Smooth muscle cell (in vitro differentiated cells): ENCODE data around the gene SLC46A2. TPM values are rescaled to one million over a fixed set of nuclear protein-coding genes. Genes with fewer than 3 reads are reported as not detected.

Source experiments
- DNase-seq: peaks from one replicate; lab custom pipeline; 2025; ENCODE audit not compliant: unreplicated experiment; lab: John Stamatoyannopoulos, UW
- H2AFZ ChIP-seq: fragments of 200-600 bp; sonication (generic); 2 replicates; pipeline ENCODE4 v1.6.0; 2016; ENCODE audit warnings: antibody characterized with exemption, low read depth, mild to moderate bottlenecking
- H3F3A ChIP-seq: fragments of 200-600 bp; sonication (generic); 2 replicates; pipeline ENCODE4 v1.6.0; 2017; ENCODE audit warnings: antibody characterized with exemption, low read depth
- H3K27ac ChIP-seq: fragments of 200-600 bp; sonication (generic); 2 replicates; pipeline ENCODE4 v1.5.1; 2016; ENCODE audit warnings: low read depth, mild to moderate bottlenecking
- H3K27me3 ChIP-seq: fragments of 200-600 bp; sonication (generic); 2 replicates; pipeline ENCODE4 v1.6.1; 2016; ENCODE audit warnings: low read depth, mild to moderate bottlenecking
- H3K36me3 ChIP-seq: fragments of 200-600 bp; sonication (generic); 2 replicates; pipeline ENCODE4 v1.5.1; 2016; ENCODE audit warnings: low read depth
- H3K4me1 ChIP-seq: fragments of 200-600 bp; sonication (generic); 2 replicates; pipeline ENCODE4 v1.5.1; 2016; ENCODE audit warnings: low read depth
- H3K4me2 ChIP-seq: fragments of 200-600 bp; sonication (generic); 2 replicates; pipeline ENCODE4 v1.6.0; 2016; ENCODE audit warnings: mild to moderate bottlenecking
- H3K4me3 ChIP-seq: fragments of 200-600 bp; sonication (generic); 2 replicates; pipeline ENCODE4 v1.5.1; 2016; ENCODE audit warnings: mild to moderate bottlenecking
- H3K79me2 ChIP-seq: fragments of 200-600 bp; sonication (generic); 2 replicates; pipeline ENCODE4 v1.6.0; 2016; ENCODE audit warnings: low read depth, mild to moderate bottlenecking
- H3K9ac ChIP-seq: fragments of 200-600 bp; sonication (generic); 2 replicates; pipeline ENCODE4 v1.6.0; 2016; ENCODE audit warnings: low read depth
- H3K9me3 ChIP-seq: fragments of 200-600 bp; sonication (generic); replicated peaks from 2 replicates; pipeline ENCODE4 v1.5.1; 2016; ENCODE audit warnings: low read depth
- H4K20me1 ChIP-seq: fragments of 200-600 bp; sonication (generic); 2 replicates; pipeline ENCODE4 v1.6.0; 2016; ENCODE audit warnings: low read depth
- CTCF ChIP-seq: fragments of 200-600 bp; sonication (generic); IDR thresholded peaks from 2 replicates; pipeline ENCODE4 v1.5.1; 2017; ENCODE audit warnings: borderline replicate concordance, mild to moderate bottlenecking, antibody characterized with exemption; ENCODE audit not compliant: insufficient read depth, poor library complexity, severe bottlenecking
- WGBS: methylation state at CpG from one replicate; pipeline ENCODE4 v1.1.7; 2016; ENCODE audit warnings: low lambda C conversion rate; 5-methylcytosine and 5-hydroxymethylcytosine counted together
- polyA plus RNA-seq: library from polyadenylated mRNA; unstranded; fragments of >200 nt; fragmentation: Nextera tagmentation; extraction: Ambion mirVana; gene quantifications from 2 replicates; pipeline ENCODE4 v1.2.1, GENCODE V29; 2016
- total RNA-seq: library from RNA; depleted of rRNA; stranded (reverse); fragments of >200 nt; gene quantifications from 2 replicates; pipeline ENCODE4 v1.2.3, GENCODE V29; 2014

Gene SLC46A2
- total and polyA plus RNA-seq, 2 experiments from 2014 or later = not detected

- no peaks in the 10 kb centered on the region for H3K79me2 ChIP-seq
- no peak overlapping the region for H3K27ac ChIP-seq
- no peaks in the 10 kb centered on the region for H3K27me3 ChIP-seq
- no peak overlapping the region for H3K4me2 ChIP-seq
- no peaks in the 10 kb centered on the region for H4K20me1 ChIP-seq
- no peaks in the 10 kb centered on the region for H3K4me1 ChIP-seq
- no peaks in the 10 kb centered on the region for H3F3A ChIP-seq
- no peaks in the 10 kb centered on the region for H3K9me3 ChIP-seq
- 94% methylated on average over 3 of the region's 3 CpGs for WGBS
- no peak overlapping the region for H2AFZ ChIP-seq
- H3K4me3 ChIP-seq = no peak overlapping the region
- no peak for TF ChIP-seq CTCF
- H3K36me3 ChIP-seq = peaks cover 8% of the 10 kb centered on the region
- no peak overlapping the region for H3K9ac ChIP-seq
- DNase-seq = no peak
Observed at GRCh38 chr9:112836394-112836793, 54.3 kb downstream of the SLC46A2 start.

GRCh38 chr9:112833081-112833480, 57.6 kb downstream of the SLC46A2 start:
- H3K9ac ChIP-seq = no peak overlapping the region
- no peak for DNase-seq
- no peak for TF ChIP-seq CTCF
- 94% methylated on average over 4 of the region's 4 CpGs for WGBS
- H3K36me3 ChIP-seq = no peaks in the 10 kb centered on the region
- no peaks in the 10 kb centered on the region for H3F3A ChIP-seq
- H2AFZ ChIP-seq = no peak overlapping the region
- H3K4me1 ChIP-seq = no peaks in the 10 kb centered on the region
- H3K27ac ChIP-seq = no peak overlapping the region
- H4K20me1 ChIP-seq = no peaks in the 10 kb centered on the region
- no peak overlapping the region for H3K4me3 ChIP-seq
- no peaks in the 10 kb centered on the region for H3K79me2 ChIP-seq
- no peaks in the 10 kb centered on the region for H3K27me3 ChIP-seq
- no peak overlapping the region for H3K4me2 ChIP-seq
- no peaks in the 10 kb centered on the region for H3K9me3 ChIP-seq

GRCh38 chr9:112831969-112832368, 58.7 kb downstream of the SLC46A2 start:
- no peak for DNase-seq
- Histone ChIP-seq H3F3A (no peaks in the 10 kb centered on the region), H3K4me2 (no peak overlapping the region), H3K9me3 (no peaks in the 10 kb centered on the region), H3K79me2 (no peaks in the 10 kb centered on the region), H3K4me1 (no peaks in the 10 kb centered on the region), H3K27me3 (no peaks in the 10 kb centered on the region), H4K20me1 (no peaks in the 10 kb centered on the region), H3K4me3 (no peak overlapping the region), H3K27ac (no peak overlapping the region), H2AFZ (no peak overlapping the region), H3K9ac (no peak overlapping the region), H3K36me3 (no peaks in the 10 kb centered on the region)
- no peak for TF ChIP-seq CTCF
- WGBS = 97% methylated on average over 3 of the region's 3 CpGs

GRCh38 chr9:112831281-112831851, 59.3 kb downstream of the SLC46A2 start:
- no peak overlapping the region for H3K27ac ChIP-seq
- H3K4me2 ChIP-seq = no peak overlapping the region
- no peaks in the 10 kb centered on the region for H3K9me3 ChIP-seq
- no peak for DNase-seq
- no peak overlapping the region for H3K9ac ChIP-seq
- no peak overlapping the region for H3K4me3 ChIP-seq
- H2AFZ ChIP-seq = no peak overlapping the region
- H3K79me2 ChIP-seq = no peaks in the 10 kb centered on the region
- H3K27me3 ChIP-seq = no peaks in the 10 kb centered on the region
- H3K36me3 ChIP-seq = no peaks in the 10 kb centered on the region
- no peaks in the 10 kb centered on the region for H3F3A ChIP-seq
- 95% methylated on average over 5 of the region's 5 CpGs for WGBS
- H4K20me1 ChIP-seq = no peaks in the 10 kb centered on the region
- TF ChIP-seq CTCF = no peak
- H3K4me1 ChIP-seq = no peaks in the 10 kb centered on the region
